ENCODE data around the gene DOCK2. TPM values are rescaled to one million over a fixed set of nuclear protein-coding genes. Genes with fewer than 3 reads are reported as not detected.
A peak's percentile ranks its signal among the peaks of the same experiment; 100 is the strongest.

DOCK2 gene
- total RNA-seq, 2 experiments from 2014 or later, result 318 to 320 TPM

DNA sequence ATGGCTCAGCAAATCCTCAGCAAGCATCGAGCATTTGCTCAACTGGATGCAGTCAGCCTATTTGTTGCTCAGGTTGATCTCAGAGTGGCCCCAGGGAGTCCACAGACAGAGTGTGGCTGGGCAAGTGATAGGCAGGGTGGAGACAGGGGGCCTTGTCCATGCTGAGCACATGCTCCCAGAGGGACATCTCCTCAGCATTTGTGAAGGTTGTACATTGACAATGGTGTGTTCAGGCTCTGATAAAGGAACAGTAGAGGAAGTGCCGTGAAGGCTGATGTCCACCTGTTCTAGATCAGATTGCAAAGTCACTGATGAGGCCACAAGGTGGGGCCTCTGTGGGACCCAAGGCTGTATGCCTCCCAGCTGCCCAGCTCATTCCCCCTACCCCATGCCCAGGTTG is 418.5 kb downstream of the DOCK2 start:
- ATAC-seq (no peak), DNase-seq (no peak)
- Mint-ChIP-seq H3K9me3 (ENCODE audit: insufficient read depth) (no peaks in the 10 kb centered on the region), H3K36me3 (ENCODE audit: low read depth) (peaks cover 94% of the 10 kb centered on the region), H3K27me3 (ENCODE audit: low read depth) (no peaks in the 10 kb centered on the region), H3K4me3 (no peak overlapping the region), H3K4me1 (ENCODE audit: low read depth) (no peaks in the 10 kb centered on the region), H3K27ac (no peak overlapping the region)
- POLR2A ChIA-PET, result no interaction called here
- CTCF ChIA-PET, result no interaction called here

DNA sequence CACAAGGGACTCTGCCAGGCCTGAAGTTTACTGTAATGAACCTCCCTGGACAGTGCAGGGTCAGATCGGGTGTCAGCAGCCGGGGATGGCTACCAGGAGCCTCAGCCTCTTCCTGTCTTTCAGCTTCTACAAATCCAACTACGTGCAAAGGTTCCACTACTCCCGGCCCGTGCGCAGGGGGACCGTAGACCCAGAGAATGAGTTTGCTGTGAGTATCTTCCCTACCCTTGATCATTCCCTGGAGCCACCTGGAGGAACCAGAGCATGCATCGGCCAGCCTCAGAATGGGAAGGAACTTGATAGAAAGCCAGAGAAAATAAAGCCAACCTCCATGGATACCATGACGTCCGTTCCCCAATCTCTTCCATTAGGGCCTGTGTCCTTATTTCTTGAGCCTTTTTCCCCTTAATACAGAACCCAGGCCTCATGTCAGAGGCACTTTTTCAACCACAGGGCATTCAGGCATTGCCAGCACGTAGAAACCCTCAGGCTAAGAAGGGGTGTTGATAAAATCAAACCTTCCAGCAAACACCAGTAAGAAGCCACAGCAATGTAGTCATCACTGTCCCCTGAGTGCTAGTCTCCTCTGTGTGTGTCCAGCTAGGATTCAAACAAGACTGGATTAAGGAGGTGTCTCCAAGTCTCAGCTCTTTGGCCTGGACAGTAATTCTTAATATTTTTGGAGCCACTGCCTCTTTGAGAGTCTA is 419.6 kb downstream of the DOCK2 start:
- no peak overlapping the region for H3K4me3 Mint-ChIP-seq
- no peak overlapping the region for H3K27ac Mint-ChIP-seq
- peaks cover 89% of the 10 kb centered on the region for H3K36me3 Mint-ChIP-seq (ENCODE audit: low read depth)
- H3K27me3 Mint-ChIP-seq (ENCODE audit: low read depth), result no peaks in the 10 kb centered on the region
- no peak for DNase-seq
- CTCF ChIA-PET, result interaction anchor here (1.4 kb wide), 1 partner anchor 14 kb away, joined by 9 read pairs; no protein-coding TSS in a partner anchor
- ATAC-seq, result no peak
- POLR2A ChIA-PET, result no interaction called here
- no peaks in the 10 kb centered on the region for H3K9me3 Mint-ChIP-seq (ENCODE audit: insufficient read depth)
- no peaks in the 10 kb centered on the region for H3K4me1 Mint-ChIP-seq (ENCODE audit: low read depth)

GRCh38 chr5:170057311-170057710 is 420.2 kb downstream of the DOCK2 start:
- CTCF ChIA-PET, result interaction anchor here (1.4 kb wide), 1 partner anchor 13 kb away, joined by 9 read pairs; no protein-coding TSS in a partner anchor
- POLR2A ChIA-PET, result no interaction called here
- Mint-ChIP-seq H3K27ac (no peak overlapping the region), H3K4me1 (ENCODE audit: low read depth) (no peaks in the 10 kb centered on the region), H3K36me3 (ENCODE audit: low read depth) (peaks cover 89% of the 10 kb centered on the region), H3K27me3 (ENCODE audit: low read depth) (no peaks in the 10 kb centered on the region), H3K9me3 (ENCODE audit: insufficient read depth) (no peaks in the 10 kb centered on the region), H3K4me3 (no peak overlapping the region)
- DNase-seq (no peak), ATAC-seq (no peak)

- no peak for ATAC-seq
Observed at GRCh38 chr5:170059221-170059620, 422.1 kb downstream of the DOCK2 start.

GRCh38 chr5:170067152-170067551 is 430.1 kb downstream of the DOCK2 start:
- POLR2A ChIA-PET, result no interaction called here
- Mint-ChIP-seq H3K27me3 (ENCODE audit: low read depth) (no peaks in the 10 kb centered on the region), H3K36me3 (ENCODE audit: low read depth) (peaks cover 73% of the 10 kb centered on the region), H3K4me1 (ENCODE audit: low read depth) (no peaks in the 10 kb centered on the region), H3K9me3 (ENCODE audit: insufficient read depth) (no peaks in the 10 kb centered on the region), H3K27ac (peak overlapping the region; percentile 17), H3K4me3 (no peak overlapping the region)
- ATAC-seq (no peak), DNase-seq (no peak)
- CTCF ChIA-PET, result no interaction called here

More at GRCh38 chr5:170059221-170059620, 422.1 kb downstream of the DOCK2 start:
- no peaks in the 10 kb centered on the region for H3K4me1 Mint-ChIP-seq (ENCODE audit: low read depth)
- H3K27me3 Mint-ChIP-seq (ENCODE audit: low read depth), result no peaks in the 10 kb centered on the region
- CTCF ChIA-PET, result interaction anchor here (3.5 kb wide), 1 partner anchor 11 kb away, joined by 17 read pairs; no protein-coding TSS in a partner anchor
- H3K4me3 Mint-ChIP-seq, result no peak overlapping the region
- peaks cover 84% of the 10 kb centered on the region for H3K36me3 Mint-ChIP-seq (ENCODE audit: low read depth)
- no peak overlapping the region for H3K27ac Mint-ChIP-seq
- no peaks in the 10 kb centered on the region for H3K9me3 Mint-ChIP-seq (ENCODE audit: insufficient read depth)
- POLR2A ChIA-PET, result no interaction called here
- no peak for DNase-seq

- H3K36me3 Mint-ChIP-seq (ENCODE audit: low read depth), result peaks cover 73% of the 10 kb centered on the region
- H3K4me1 Mint-ChIP-seq (ENCODE audit: low read depth), result no peaks in the 10 kb centered on the region
- POLR2A ChIA-PET, result no interaction called here
- no peaks in the 10 kb centered on the region for H3K27me3 Mint-ChIP-seq (ENCODE audit: low read depth)
- CTCF ChIA-PET, result no interaction called here
- DNase-seq (no peak), ATAC-seq (no peak)
- no peaks in the 10 kb centered on the region for H3K9me3 Mint-ChIP-seq (ENCODE audit: insufficient read depth)
- no peak overlapping the region for H3K4me3 Mint-ChIP-seq
- peak overlapping the region; percentile 17 for H3K27ac Mint-ChIP-seq
Observed at GRCh38 chr5:170067574-170068170, 430.6 kb downstream of the DOCK2 start.

GRCh38 chr5:170069512-170069911 is 432.4 kb downstream of the DOCK2 start:
- Mint-ChIP-seq H3K36me3 (ENCODE audit: low read depth) (peaks cover 59% of the 10 kb centered on the region), H3K4me1 (ENCODE audit: low read depth) (no peaks in the 10 kb centered on the region), H3K27ac (peak overlapping the region; percentile 1), H3K27me3 (ENCODE audit: low read depth) (no peaks in the 10 kb centered on the region), H3K4me3 (no peak overlapping the region), H3K9me3 (ENCODE audit: insufficient read depth) (no peaks in the 10 kb centered on the region)
- no peak for ATAC-seq
- DNase-seq, result no peak
- ChIA-PET CTCF (interaction anchor here (2.2 to 2.3 kb wide), 2 partner anchors 9 to 12 kb away, joined by 9 to 17 read pairs; no protein-coding TSS in a partner anchor), POLR2A (no interaction called here)

DNA sequence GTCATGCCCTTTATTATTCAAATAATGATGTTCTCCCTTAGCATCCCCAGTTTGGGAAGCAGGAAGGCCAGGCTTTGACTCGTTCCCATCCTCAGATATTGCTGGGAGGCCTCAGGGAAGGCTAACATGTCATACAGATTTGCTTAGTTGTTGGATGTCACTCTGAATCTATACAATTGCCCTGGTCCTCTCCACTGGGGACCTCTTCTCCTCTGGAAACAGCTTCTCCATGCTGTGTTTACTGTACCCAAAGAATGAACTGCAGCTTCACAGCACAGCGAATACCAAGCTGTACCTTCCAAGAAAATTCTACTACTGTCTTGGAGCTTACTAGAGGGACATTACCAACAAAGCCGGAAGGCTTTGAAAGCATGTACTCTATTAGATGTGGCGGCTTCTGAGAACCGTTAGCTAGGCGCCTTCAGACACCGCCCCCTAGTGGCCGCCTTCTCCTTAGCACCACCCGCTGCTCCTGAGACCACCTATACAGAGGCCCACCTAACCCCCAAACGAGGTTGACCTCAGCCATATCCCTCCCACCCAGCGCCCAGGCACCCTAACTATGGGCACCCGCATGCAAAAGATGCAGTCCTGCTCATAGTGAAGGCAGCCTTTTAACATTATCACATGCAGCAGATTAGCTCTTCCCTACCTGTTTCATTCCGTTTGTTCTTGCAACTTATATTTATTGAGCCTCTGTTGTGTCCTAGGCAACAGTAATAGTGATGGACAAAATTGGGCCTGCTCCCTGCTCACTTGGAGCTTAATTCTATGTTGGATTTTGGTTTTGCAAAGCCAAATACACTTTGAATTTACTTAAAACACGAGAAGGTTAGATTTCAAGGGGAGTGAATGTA is 433.7 kb downstream of the DOCK2 start:
- H3K9me3 Mint-ChIP-seq (ENCODE audit: insufficient read depth), result no peaks in the 10 kb centered on the region
- H3K4me3 Mint-ChIP-seq, result no peak overlapping the region
- peak; percentile 36 for ATAC-seq
- H3K27ac Mint-ChIP-seq, result no peak overlapping the region
- POLR2A ChIA-PET, result no interaction called here
- CTCF ChIA-PET, result interaction anchor here (0.6 to 2.3 kb wide), 13 partner anchors 10 to 630 kb away, joined by 3 to 17 read pairs (median 4); no protein-coding TSS in a partner anchor
- H3K4me1 Mint-ChIP-seq (ENCODE audit: low read depth), result no peaks in the 10 kb centered on the region
- DNase-seq, result peak; percentile 43
- H3K27me3 Mint-ChIP-seq (ENCODE audit: low read depth), result no peaks in the 10 kb centered on the region
- peaks cover 63% of the 10 kb centered on the region for H3K36me3 Mint-ChIP-seq (ENCODE audit: low read depth)

- Mint-ChIP-seq H3K27ac (no peak overlapping the region), H3K4me3 (no peak overlapping the region), H3K36me3 (ENCODE audit: low read depth) (peaks cover 65% of the 10 kb centered on the region), H3K9me3 (ENCODE audit: insufficient read depth) (no peaks in the 10 kb centered on the region), H3K4me1 (ENCODE audit: low read depth) (no peaks in the 10 kb centered on the region), H3K27me3 (ENCODE audit: low read depth) (no peaks in the 10 kb centered on the region)
- DNase-seq (no peak), ATAC-seq (no peak)
- POLR2A ChIA-PET, result no interaction called here
- CTCF ChIA-PET, result interaction anchor here (0.6 to 2.3 kb wide), 12 partner anchors 11 to 142 kb away, joined by 3 to 17 read pairs (median 4); no protein-coding TSS in a partner anchor
Observed at GRCh38 chr5:170071748-170072147, 434.7 kb downstream of the DOCK2 start.

GRCh38 chr5:170075696-170076095 is 438.6 kb downstream of the DOCK2 start:
- Mint-ChIP-seq H3K27me3 (ENCODE audit: low read depth) (no peaks in the 10 kb centered on the region), H3K4me1 (ENCODE audit: low read depth) (no peaks in the 10 kb centered on the region), H3K27ac (no peak overlapping the region), H3K9me3 (ENCODE audit: insufficient read depth) (no peaks in the 10 kb centered on the region), H3K4me3 (no peak overlapping the region), H3K36me3 (ENCODE audit: low read depth) (peaks cover 61% of the 10 kb centered on the region)
- ATAC-seq, result no peak
- no peak for DNase-seq
- POLR2A ChIA-PET, result no interaction called here
- CTCF ChIA-PET, result no interaction called here

- DNase-seq, result no peak
- Mint-ChIP-seq H3K36me3 (ENCODE audit: low read depth) (peaks cover 61% of the 10 kb centered on the region), H3K27me3 (ENCODE audit: low read depth) (no peaks in the 10 kb centered on the region), H3K27ac (no peak overlapping the region), H3K9me3 (ENCODE audit: insufficient read depth) (no peaks in the 10 kb centered on the region), H3K4me1 (ENCODE audit: low read depth) (no peaks in the 10 kb centered on the region), H3K4me3 (no peak overlapping the region)
- ChIA-PET CTCF (no interaction called here), POLR2A (no interaction called here)
- no peak for ATAC-seq
Observed at GRCh38 chr5:170076211-170076610, 439.1 kb downstream of the DOCK2 start.

DNA sequence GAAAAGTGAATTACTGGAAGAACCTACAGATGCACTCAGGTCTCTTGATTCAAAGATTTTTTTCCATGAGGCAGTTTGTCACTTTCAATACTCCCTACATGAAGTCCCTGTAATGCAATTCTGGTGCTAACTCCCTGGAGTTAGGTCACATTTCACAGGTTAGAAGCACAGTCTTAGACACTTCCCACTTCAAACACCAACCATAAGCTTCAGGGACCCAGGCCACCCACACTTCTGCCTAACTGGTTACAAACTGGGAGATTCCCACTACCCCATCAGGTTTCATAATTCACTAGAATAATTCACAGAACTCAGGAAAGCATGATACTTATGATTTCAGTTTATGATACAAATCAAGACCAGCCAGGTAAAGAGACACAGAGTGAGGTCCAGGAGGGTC is 439.7 kb downstream of the DOCK2 start:
- POLR2A ChIA-PET, result no interaction called here
- no peak overlapping the region for H3K4me3 Mint-ChIP-seq
- CTCF ChIA-PET, result no interaction called here

More for the DNA sequence above, 439.7 kb downstream of the DOCK2 start:
- ATAC-seq (no peak), DNase-seq (no peak)
- H3K36me3 Mint-ChIP-seq (ENCODE audit: low read depth), result peaks cover 60% of the 10 kb centered on the region
- H3K27ac Mint-ChIP-seq, result no peak overlapping the region
- no peaks in the 10 kb centered on the region for H3K4me1 Mint-ChIP-seq (ENCODE audit: low read depth)
- H3K9me3 Mint-ChIP-seq (ENCODE audit: insufficient read depth), result no peaks in the 10 kb centered on the region
- H3K27me3 Mint-ChIP-seq (ENCODE audit: low read depth), result no peaks in the 10 kb centered on the region
